Stimulated activated CD8-positive, alpha-beta memory T cell treated with anti-CD3 and anti-CD28 coated beads, Interleukin-7, amount 100 ng/mL, for 1 hour (primary cell): ENCODE results near the gene KIF1A.

Source experiments
- DNase-seq, 2 donors: peaks; one replicate each; pipeline ENCODE4 v3.0.0-alpha.2; 2020; ENCODE audit warnings: low read depth in 2 of 2

The KIF1A gene

GRCh38 chr2:240735476-240735875, 84.5 kb downstream of the KIF1A start:
- no peak for DNase-seq

- DNase-seq, result no peak
Measured at GRCh38 chr2:240734756-240735155, 85.3 kb downstream of the KIF1A start.

- DNase-seq, result no peak
Measured at GRCh38 chr2:240733803-240734495, 86.1 kb downstream of the KIF1A start.

- no peak for DNase-seq
Measured at GRCh38 chr2:240732911-240733622, 87.0 kb downstream of the KIF1A start.

GRCh38 chr2:240732184-240732583, 87.8 kb downstream of the KIF1A start:
- no peak for DNase-seq

GRCh38 chr2:240731178-240731545, 88.9 kb downstream of the KIF1A start:
- no peak for DNase-seq

GRCh38 chr2:240730501-240731177, 89.4 kb downstream of the KIF1A start:
- DNase-seq, result no peak

GRCh38 chr2:240728827-240729226, 91.2 kb downstream of the KIF1A start:
- no peak for DNase-seq

- no peak for DNase-seq
Measured at GRCh38 chr2:240728361-240728760, 91.7 kb downstream of the KIF1A start.

GRCh38 chr2:240727913-240728312, 92.1 kb downstream of the KIF1A start:
- no peak for DNase-seq

GRCh38 chr2:240727439-240727838, 92.6 kb downstream of the KIF1A start:
- DNase-seq, result no peak

GRCh38 chr2:240726876-240727275, 93.1 kb downstream of the KIF1A start:
- no peak for DNase-seq

GRCh38 chr2:240725671-240726070, 94.3 kb downstream of the KIF1A start:
- no peak for DNase-seq

GRCh38 chr2:240725266-240725665, 94.8 kb downstream of the KIF1A start:
- DNase-seq, result no peak

GRCh38 chr2:240724431-240724830, 95.6 kb downstream of the KIF1A start:
- DNase-seq, result no peak

GRCh38 chr2:240723851-240724250, 96.2 kb downstream of the KIF1A start:
- no peak for DNase-seq

- DNase-seq, result no peak
Measured at GRCh38 chr2:240722796-240723735, 97.0 kb downstream of the KIF1A start.

GRCh38 chr2:240722376-240722775, 97.6 kb downstream of the KIF1A start:
- DNase-seq, result no peak

GRCh38 chr2:240721596-240722180, 98.3 kb downstream of the KIF1A start:
- no peak for DNase-seq

GRCh38 chr2:240720686-240721595, 99.1 kb downstream of the KIF1A start:
- DNase-seq, result no peak
